ENCODE data around the gene MSANTD2. TPM values are rescaled to one million over a fixed set of nuclear protein-coding genes. Genes with fewer than 3 reads are reported as not detected.

Gene MSANTD2
- polyA plus RNA-seq, 1 of the 3 experiments (the other 2 are of a cell fraction), result 6.4 TPM

- H3K4me2 ChIP-seq, result no peak overlapping the region
- H3K4me1 ChIP-seq (ENCODE audit: control insufficient read depth in 1 of 2, insufficient read depth in 2 of 2, low read depth in 1 of 2, low read length in 1 of 2), result no peaks in the 10 kb centered on the region
- no peaks in the 10 kb centered on the region for H3K36me3 ChIP-seq (replicated peaks in 1 of 2; ENCODE audit: control insufficient read depth in 1 of 2, insufficient read depth in 2 of 2, low read length in 1 of 2)
- DNase-seq, result no peak
- H3K9ac ChIP-seq, result no peak overlapping the region
- CTCF ChIA-PET, result interaction anchor here (0.9 to 4.8 kb wide), 5 partner anchors 11 to 104 kb away, joined by 3 to 28 read pairs (median 3); partner anchors contain the start of gene ESAM
- no peaks in the 10 kb centered on the region for H3K79me2 ChIP-seq (ENCODE audit: insufficient read depth)
- no peaks in the 10 kb centered on the region for H3K9me3 ChIP-seq
- H3K9me2 ChIP-seq, result no peaks in the 10 kb centered on the region
- TF ChIP-seq RAD21 (IDR thresholded peaks at IDR 0.05; ENCODE audit: low read length) (no peak), PBX3 (IDR thresholded peaks at IDR 0.05) (no peak), CTCF (IDR thresholded peaks at IDR 0.05) (no peak), USF1 (IDR thresholded peaks at IDR 0.05; ENCODE audit: borderline replicate concordance, low read depth) (no peak), TAF1 (IDR thresholded peaks at IDR 0.05; ENCODE audit: borderline replicate concordance, low read depth, low read length) (no peak), NRF1 (IDR thresholded peaks at IDR 0.05; ENCODE audit: low read depth, low read length) (no peak), GATA2 (CRISPR knock-in tag; IDR thresholded peaks at IDR 0.05) (no peak), POLR2AphosphoS5 (IDR thresholded peaks at IDR 0.05; ENCODE audit: low read depth, low read length) (no peak), JUND (IDR thresholded peaks at IDR 0.05) (no peak), ELF1 (IDR thresholded peaks at IDR 0.05) (no peak), RXRA (IDR thresholded peaks at IDR 0.05; ENCODE audit: borderline replicate concordance, low read depth) (no peak), EP300 (IDR thresholded peaks at IDR 0.05; ENCODE audit: borderline replicate concordance in 1 of 2, low read depth in 1 of 2, low read length in 1 of 2) (no peak), SMC3 (IDR thresholded peaks at IDR 0.05; ENCODE audit: low read depth, low read length) (no peak), FOXJ3 (CRISPR knock-in tag; IDR thresholded peaks at IDR 0.05) (no peak), MXI1 (IDR thresholded peaks at IDR 0.05; ENCODE audit: low read depth, low read length) (no peak), MAX (IDR thresholded peaks at IDR 0.05; ENCODE audit: low read depth) (no peak), MEF2A (IDR thresholded peaks at IDR 0.05; ENCODE audit: borderline replicate concordance, low read depth) (no peak), REST (IDR thresholded peaks at IDR 0.05; ENCODE audit: low read depth, low read length) (no peak)
- H4K20me1 ChIP-seq (ENCODE audit: insufficient read depth), result no peaks in the 10 kb centered on the region
- POLR2A ChIA-PET, result no interaction called here
- H2AFZ ChIP-seq (ENCODE audit: low read depth), result no peak overlapping the region
- WGBS (ENCODE audit: low lambda C conversion rate), result 85% methylated on average over 14 of the region's 14 CpGs
- H3K27ac ChIP-seq (ENCODE audit: low read depth in 2 of 2, low read length in 1 of 2), result no peak overlapping the region
- peaks cover 3% of the 10 kb centered on the region for H3F3A ChIP-seq (replicated peaks; ENCODE audit: insufficient read depth)
- H3K27me3 ChIP-seq (ENCODE audit: insufficient read depth), result no peaks in the 10 kb centered on the region
- H3K4me3 ChIP-seq (ENCODE audit: low read depth in 2 of 2, low read length in 1 of 2), result no peak overlapping the region
These were observed 52.7 kb downstream of the MSANTD2 start for GRCh38 chr11:124747406-124748099.

Measured in SK-N-SH (cell line).